ENCODE results near the gene APH1A.
"Not testable (repeated sequence)": the region's sequence is repeated elsewhere in the genome, so short reads cannot be mapped to it uniquely, and the experiment has no call there.

Gene APH1A

GRCh38 chr1:150268705-150269403 lies at the start of gene APH1A:
APH1A (minus strand) TSS chr1:150269016; CDS start chr1:150268810, 206 bp downstream.
- DNase-seq, result peak; percentile 96

DNA sequence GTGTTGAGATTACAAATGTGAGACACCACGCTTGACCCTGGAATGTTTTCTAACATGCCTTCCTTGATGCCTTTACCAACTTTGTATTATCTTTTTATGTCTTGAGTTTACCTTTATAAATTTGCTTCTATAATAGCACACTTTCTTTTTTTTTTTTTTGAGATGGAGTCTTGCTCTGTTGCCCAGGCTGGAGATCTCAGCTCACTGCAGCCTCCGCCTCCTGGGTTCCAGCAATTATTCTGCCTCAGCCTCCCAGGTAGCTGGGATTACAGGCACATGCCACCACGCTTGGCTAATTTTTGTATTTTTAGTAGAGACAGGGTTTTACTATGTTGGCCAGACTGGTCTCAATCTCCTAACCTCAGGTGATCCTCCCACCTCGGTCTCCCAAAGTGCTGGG lies 45.9 kb upstream of the APH1A start:
- DNase-seq, result not testable (repeated sequence)

GRCh38 chr1:150311762-150312161 lies 42.9 kb upstream of the APH1A start:
- no peak for DNase-seq

DNA sequence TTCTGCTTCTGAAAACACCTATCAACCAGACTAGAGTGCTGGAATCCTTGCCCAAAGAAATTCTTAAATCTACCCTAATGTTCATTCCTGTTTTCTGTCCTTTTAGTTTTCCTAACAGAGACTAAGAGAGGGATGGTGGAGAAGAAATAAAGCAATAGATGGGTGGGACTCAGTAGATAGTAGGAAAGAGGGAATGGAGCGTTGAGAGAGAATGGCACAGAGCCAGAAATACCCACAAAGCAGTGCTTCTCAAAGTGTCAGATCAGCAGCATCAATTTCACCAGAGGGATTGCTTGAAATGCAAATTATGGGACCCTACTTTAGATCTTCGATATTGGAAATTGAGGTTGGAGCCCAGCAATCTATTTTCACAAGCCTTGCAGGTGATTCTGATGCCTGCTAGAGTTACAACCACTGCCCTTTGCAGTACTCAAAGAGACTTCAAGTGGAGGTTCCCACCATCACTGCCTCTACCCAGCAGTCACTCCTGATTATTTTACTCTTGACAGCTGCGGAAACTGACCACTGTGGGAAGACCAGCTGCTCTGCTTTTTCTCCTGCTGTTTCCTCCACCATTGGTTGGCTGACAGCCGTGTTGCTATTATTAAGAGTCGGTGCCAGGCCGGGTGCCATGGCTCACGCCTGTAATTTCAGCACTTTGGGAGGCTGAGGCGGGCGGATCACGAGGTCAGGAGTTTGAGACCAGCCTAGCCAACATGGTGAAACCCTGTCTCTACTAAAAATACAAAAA lies 41.1 kb upstream of the APH1A start:
- DNase-seq, result peak; percentile 50

DNA sequence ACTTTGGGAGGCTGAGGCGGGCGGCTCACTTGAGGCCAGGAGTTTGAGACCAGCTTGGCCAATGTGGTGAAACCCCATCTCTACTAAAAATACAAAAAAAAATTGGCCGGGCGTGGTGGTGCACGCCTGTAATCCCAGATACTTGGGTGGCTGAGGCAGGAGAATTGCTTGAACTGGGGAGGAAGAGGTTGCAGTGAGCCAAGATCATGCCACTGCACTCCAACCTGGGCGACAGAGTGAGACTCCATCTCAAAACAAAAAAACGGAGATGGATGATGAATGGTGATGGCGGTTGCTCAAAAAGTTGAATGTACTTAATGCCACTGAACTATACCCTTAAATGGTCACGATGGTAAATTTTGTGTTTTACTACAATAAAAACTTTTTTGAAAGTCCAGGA lies 39.8 kb upstream of the APH1A start:
- not testable (repeated sequence) for DNase-seq

GRCh38 chr1:150302902-150303301 lies 34.1 kb upstream of the APH1A start:
- no peak for DNase-seq

- DNase-seq, result no peak
Measured at GRCh38 chr1:150302338-150302737, 33.5 kb upstream of the APH1A start.

GRCh38 chr1:150299716-150300115 lies 30.9 kb upstream of the APH1A start:
- DNase-seq, result no peak

DNA sequence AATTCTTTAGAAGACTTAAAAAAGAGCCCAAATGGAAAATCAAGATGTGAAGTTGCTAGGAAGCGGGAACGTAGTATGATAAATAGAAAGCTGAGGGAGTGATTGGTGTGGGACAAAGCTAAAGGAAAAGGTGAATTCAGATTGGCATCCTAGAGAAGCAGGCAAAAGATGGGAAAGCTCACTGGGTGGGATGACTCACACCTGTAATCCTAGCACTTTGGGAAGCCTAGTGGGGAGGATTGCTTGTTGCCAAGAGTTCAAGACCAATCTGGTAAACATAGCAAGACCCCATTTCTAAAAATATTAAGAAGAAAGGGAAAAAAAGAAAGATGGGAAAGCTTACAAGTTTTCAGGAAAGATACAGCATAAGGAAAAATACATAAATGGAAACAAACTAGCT lies 26.7 kb upstream of the APH1A start:
- no peak for DNase-seq

- peak; percentile 94 for DNase-seq
Measured at GRCh38 chr1:150293433-150294253, 24.8 kb upstream of the APH1A start, which contains the start of gene MRPS21. MRPS21 (plus strand) TSS chr1:150293861; CDS start chr1:150294367, 506 bp downstream.

DNA sequence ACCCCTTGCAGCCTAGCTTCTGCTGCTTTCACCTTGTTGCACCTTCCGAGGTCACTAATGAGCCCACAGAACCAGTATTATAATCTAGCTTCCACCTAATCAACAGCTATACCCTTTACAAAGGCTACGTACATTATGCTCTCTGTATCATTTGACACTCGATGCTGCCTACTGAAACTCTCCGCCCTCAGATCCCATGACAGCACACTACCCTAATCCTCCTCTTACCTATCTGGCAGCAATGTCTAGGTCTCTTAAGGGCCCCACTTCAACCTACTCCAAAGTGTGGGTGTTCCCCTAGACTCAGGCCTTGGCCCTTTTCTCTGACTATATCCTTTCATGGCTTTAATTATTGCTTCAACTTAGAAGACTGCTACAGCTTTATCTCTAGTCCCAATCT lies 20.0 kb upstream of the APH1A start:
- no peak for DNase-seq

DNA sequence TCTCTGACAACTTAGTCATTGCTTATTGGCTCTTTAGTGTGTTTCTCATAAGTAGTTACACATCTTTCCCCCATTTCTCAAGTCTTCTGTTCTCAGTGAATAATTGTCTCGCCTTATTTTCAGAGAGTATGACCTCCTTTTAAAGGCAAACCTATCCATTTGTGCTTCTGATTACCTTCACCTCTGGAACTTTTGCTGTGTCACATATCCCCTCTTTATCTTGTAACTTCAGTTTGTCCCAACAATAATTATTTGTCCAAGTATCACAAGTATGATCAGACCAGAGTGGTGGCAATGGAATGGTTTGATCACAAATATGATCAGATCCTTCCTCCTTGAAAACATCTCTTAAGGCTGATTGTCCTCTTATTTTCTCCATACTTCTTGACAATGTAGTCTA lies 19.6 kb upstream of the APH1A start:
- DNase-seq, result no peak

DNA sequence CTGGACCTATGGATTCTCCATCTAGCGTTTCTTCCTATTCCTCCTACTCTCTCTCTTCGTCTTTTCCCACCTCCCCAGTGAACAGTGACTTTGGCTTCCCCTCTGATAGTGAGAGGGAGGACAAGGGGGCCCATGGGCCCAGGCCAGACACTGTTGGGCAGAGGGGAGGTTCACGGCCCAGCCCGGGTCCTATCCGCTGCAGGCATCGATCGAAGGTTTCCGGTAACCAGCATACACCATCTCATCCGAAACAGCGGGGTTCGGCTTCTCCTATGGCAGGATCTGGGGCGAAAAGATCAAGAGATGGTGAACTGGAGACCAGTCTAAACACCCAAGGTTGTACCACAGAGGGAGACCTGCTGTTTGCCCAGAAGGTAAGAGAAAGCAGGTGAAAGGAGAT lies 14.4 kb upstream of the APH1A start:
- no peak for DNase-seq

- DNase-seq, result no peak
Measured at GRCh38 chr1:150282558-150282958, 13.7 kb upstream of the APH1A start.

- peak; percentile 97 for DNase-seq
Measured at GRCh38 chr1:150281758-150282557, 13.1 kb upstream of the APH1A start, which contains the start of gene CIART. CIART (plus strand) TSS chr1:150282554; CDS start chr1:150283268, 714 bp downstream.

DNA sequence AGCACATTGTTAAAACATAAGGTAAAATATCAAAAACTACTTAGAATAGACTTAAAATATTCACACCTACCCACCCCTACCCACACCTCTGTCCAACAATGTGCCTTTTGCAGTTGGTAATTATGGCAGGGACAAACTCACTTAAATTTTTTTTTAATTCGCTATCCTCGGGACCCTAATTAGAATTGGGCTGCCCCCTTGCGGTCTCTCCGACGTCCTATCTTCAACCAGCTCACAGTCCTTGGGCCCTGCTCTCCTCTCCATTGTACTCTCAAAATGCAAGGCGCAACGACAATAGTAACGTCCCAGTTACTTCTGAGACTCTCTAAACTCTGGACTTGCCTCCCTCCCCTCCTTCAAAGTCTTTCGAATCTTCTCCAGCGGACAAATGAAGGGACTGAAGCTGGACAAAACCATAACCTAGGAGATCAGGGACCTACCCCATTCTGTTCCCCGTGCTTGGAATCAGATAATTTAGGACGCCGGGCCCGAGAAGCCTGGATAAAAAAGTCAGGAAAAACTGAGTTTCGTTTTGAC lies 12.5 kb upstream of the APH1A start:
- DNase-seq, result peak; percentile 59

GRCh38 chr1:150280138-150280707 lies 11.4 kb upstream of the APH1A start:
- DNase-seq, result no peak

GRCh38 chr1:150273311-150273710 lies 4.5 kb upstream of the APH1A start:
- DNase-seq, result no peak

- no peak for DNase-seq
Measured at GRCh38 chr1:150271291-150271959, 2.6 kb upstream of the APH1A start.

DNA sequence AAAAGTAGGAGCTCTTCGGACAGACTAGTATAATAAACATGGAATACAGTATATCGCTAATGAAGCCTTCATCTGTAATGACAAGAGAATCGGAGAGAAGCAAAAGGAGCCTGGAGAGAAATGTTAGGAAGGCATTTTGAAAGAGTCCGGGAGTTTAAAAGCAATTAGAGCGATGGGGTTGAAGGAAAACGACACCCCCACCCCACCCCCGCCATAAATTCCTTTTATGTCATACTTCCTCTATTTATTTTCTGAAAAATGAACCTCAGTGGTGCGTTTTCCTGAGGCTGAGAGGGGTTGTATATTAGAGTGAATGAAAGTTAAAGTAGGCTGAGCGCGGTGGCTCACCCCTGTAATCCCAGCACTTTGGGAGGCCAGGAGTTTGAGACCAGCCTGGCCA lies 635 bp upstream of the APH1A start:
- DNase-seq, result no peak

- no peak for DNase-seq
Measured at GRCh38 chr1:150268340-150268704, 494 bp downstream of the APH1A start.

Measured in NCI-H2107 (cell line).